RWPE1 (cell line): ENCODE measurements around the gene ADAMTS2.

Experiments
- CTCF ChIA-PET: fragments of 350-600 bp; sonication (Branson Sonifier 250); formaldehyde crosslinking; extraction: SDS; loops from one replicate; lab custom pipeline; 2021; lab: Yijun Ruan, JAX
- POLR2A ChIA-PET: fragments of 400-600 bp; formaldehyde crosslinking; extraction: SDS; loops from one replicate; lab custom pipeline; 2020; ENCODE audit warnings: antibody characterized with exemption; ENCODE audit not compliant: low non-redundant PET; lab: Yijun Ruan, JAX
- DNase-seq: peaks from one replicate; pipeline ENCODE4 v3.0.0; 2012; ENCODE audit warnings: low spot score
- H3K27ac ChIP-seq: fragments of 450-650 bp; 2 replicates; pipeline ENCODE4 v1.5.1; 2017
- TF ChIP-seq, protein P1 (sequence below): fragments of 450-650 bp; conservative IDR thresholded peaks from 2 replicates; pipeline ENCODE4 v1.5.1; 2017; ENCODE audit warnings: low read depth, mild to moderate bottlenecking

ADAMTS2 gene

DNA sequence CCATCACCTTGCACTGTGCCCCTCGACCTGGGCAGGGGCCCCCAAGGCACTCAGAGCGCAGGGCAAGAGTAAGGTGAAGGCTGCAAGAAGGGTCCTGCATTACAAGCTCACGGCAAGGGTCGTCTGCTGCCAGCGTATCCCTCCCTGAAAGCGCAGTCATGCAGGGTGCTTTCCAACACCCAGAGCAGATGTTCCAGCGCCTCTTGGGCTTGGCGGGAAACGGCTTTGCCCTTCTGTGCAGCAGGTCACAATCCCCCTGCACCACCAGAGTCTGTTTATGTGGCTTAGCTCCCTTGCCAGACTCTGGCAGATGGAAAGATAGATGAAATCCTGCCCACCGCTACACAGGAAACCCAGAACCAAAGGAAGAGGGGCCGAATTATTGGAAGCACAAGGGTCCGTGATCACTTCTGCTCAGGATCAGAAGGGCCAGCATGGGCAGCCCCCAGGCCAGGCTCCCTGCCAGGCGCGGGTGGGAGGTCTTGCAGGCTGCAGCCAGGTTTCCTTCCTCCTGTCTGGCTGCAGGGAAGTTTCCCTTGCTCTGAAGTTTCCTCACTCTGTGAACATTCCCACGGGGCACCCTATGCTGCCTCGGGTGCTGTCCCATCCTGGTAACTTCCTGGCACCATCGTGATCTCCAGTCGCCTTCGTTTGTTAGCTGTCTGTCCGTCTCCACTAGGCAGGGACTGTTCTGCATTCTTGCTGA is 152.9 kb downstream of the ADAMTS2 start:
- TF ChIP-seq, protein P1, sequence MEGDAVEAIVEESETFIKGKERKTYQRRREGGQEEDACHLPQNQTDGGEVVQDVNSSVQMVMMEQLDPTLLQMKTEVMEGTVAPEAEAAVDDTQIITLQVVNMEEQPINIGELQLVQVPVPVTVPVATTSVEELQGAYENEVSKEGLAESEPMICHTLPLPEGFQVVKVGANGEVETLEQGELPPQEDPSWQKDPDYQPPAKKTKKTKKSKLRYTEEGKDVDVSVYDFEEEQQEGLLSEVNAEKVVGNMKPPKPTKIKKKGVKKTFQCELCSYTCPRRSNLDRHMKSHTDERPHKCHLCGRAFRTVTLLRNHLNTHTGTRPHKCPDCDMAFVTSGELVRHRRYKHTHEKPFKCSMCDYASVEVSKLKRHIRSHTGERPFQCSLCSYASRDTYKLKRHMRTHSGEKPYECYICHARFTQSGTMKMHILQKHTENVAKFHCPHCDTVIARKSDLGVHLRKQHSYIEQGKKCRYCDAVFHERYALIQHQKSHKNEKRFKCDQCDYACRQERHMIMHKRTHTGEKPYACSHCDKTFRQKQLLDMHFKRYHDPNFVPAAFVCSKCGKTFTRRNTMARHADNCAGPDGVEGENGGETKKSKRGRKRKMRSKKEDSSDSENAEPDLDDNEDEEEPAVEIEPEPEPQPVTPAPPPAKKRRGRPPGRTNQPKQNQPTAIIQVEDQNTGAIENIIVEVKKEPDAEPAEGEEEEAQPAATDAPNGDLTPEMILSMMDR = no peak
- no peak for DNase-seq
- no peak overlapping the region for H3K27ac ChIP-seq
- ChIA-PET POLR2A (no interaction called here), CTCF (interaction anchor here (0.6 kb wide), 1 partner anchor 135 kb away, joined by 5 read pairs; no protein-coding TSS in a partner anchor)

DNA sequence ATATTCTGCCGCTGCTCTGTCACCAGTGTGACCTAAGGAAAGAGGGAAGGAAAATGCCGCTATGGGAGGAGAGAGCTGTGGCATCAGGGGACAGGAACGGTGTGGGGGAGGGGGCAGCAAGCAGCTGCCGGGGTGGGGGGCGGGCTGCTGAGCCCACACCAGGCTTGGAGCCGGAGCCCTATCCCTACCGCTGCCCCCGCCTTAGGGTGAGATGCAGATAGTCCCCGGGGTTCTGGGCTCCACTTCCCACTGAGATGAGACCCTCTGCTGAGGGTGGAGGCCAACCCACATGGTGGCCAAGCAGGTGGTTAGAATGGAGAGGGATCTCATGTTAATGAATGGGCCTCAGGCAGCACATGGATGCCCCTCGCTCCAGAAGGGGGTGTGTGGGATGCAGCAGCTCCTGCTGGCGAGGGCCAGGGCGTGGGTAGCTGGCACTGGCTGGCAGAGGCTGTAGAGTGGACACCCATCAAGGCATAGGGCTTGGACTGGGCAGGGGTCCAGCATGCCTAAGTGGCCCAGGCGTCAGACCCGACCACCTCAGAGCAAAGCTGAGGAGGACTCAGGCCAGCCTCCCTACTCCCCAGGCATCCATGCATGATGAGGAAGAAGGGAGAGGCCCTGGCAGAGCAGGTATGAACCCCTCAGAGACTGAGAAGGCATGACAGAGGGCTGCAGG is 153.6 kb downstream of the ADAMTS2 start:
- TF ChIP-seq, protein P1 = no peak
- H3K27ac ChIP-seq = no peak overlapping the region
- CTCF ChIA-PET = no interaction called here
- DNase-seq = no peak
- POLR2A ChIA-PET = no interaction called here

DNA sequence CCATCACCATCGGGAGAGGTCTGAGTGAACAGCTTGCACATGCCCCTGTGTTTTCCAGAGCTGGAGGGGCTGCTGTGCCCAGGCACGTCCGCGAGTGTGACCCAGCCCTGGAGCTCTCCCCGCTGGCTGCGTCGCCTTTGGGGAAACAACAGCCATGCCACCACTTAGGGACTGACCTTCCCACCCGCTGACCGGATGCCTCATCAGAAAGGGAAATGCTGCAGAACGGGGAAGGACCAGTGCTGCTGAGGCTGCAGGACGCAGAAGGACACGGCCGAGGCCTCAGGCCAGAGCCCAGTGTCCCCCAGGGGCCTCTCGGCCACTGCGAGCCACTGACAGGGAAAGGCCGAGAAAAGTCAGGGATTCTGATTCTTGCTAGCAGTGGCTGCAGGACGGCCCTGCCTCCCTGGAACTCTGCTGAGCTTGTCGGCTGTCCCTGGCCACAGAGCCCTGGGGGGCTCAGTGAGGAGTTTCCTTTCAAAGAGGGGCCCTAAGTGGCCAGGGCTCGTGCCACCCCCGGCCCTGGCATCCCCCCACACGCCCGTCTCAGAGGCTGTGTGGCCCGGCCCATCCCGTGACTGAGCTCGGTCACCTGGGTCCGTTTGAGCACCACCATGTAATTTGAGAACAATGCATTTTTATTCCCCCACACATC is 154.3 kb downstream of the ADAMTS2 start:
- no peak overlapping the region for H3K27ac ChIP-seq
- DNase-seq = no peak
- CTCF ChIA-PET = no interaction called here
- POLR2A ChIA-PET = no interaction called here
- TF ChIP-seq, protein P1 = no peak

DNA sequence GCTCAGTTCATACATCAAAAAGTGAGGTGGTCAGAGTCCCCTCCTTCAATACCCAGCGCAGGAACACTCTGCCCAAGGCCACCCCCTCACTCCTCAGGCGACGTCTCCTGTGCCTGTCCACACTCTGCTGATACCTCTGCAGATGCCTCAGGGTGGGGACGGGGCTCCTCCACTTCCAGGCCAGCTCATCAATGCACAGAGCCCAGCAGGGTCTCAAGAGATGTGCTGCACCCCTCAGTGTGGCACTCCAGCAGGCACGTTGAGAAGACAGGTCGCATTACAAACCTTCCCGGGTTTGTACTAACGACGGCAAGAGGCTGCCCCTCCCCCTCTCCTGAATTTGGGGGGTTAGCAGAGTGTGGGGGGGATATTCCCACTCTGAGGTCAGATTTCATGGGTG is 156.6 kb downstream of the ADAMTS2 start:
- DNase-seq = no peak
- ChIA-PET POLR2A (no interaction called here), CTCF (interaction anchor here (0.8 kb wide), 1 partner anchor 220 kb away, joined by 3 read pairs; no protein-coding TSS in a partner anchor)
- TF ChIP-seq, protein P1 = no peak
- H3K27ac ChIP-seq = no peak overlapping the region

DNA sequence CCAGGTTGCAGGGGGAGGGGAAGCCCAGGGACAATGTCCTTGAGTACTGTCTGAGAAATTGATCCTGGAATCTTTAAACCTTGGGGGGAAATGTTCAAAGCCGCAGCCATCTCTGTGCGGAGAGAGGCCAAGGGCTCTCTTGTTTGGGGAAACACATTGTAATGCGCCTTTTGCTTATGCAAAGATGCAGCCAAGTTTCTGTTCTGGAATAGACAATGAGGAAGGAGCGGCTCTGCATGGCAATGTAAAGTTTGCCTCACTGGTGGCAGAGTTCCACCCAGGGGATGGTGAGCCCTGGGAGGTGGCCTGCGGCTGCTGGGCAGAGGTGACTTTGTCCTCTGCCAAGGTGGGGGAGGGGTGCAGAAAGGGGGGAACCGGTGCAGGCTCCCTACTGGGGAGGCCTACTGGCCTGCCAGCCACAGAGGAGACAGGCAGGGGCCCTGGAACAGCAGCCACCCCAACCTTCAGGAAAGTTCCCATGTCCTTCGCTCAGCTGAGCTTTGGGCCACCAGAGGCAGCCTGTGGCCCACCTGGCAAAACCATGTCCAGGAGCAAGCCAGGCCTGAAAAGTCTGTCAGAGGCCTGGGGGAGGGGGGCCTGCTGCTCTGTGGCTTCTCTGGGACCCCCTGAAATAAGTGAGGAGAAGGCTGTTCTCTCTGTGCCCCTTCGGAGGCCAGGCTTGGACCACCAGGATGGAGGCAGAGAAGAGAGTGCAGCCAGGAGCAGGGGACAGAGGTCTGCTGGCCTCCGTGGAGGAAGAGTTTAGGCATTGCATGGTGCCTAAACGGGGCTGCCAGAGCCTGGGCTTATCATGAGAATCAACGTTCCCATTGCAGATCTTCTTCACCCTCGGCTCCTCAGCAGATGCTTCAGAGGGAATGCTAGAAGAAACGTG is 157.3 kb downstream of the ADAMTS2 start:
- CTCF ChIA-PET = interaction anchor here (0.5 kb wide), 1 partner anchor 38 kb away, joined by 3 read pairs; no protein-coding TSS in a partner anchor
- no peak overlapping the region for H3K27ac ChIP-seq
- TF ChIP-seq, protein P1 = no peak

More for the DNA sequence above, 157.3 kb downstream of the ADAMTS2 start:
- POLR2A ChIA-PET = no interaction called here
- no peak for DNase-seq
